GM18519 (cell line): ENCODE measurements around the gene MAP3K5.
"Not testable (repeated sequence)": the region's sequence is repeated elsewhere in the genome, so short reads cannot be mapped to it uniquely, and the experiment has no call there.

Source experiments
- ATAC-seq: cut with Tn5 transposase; IDR thresholded peaks from one replicate; pipeline ENCODE4 v1.9.1; 2021; ENCODE audit warnings: mild to moderate bottlenecking, moderate library complexity; ENCODE audit not compliant: unreplicated experiment, low FRiP score

The MAP3K5 gene

DNA sequence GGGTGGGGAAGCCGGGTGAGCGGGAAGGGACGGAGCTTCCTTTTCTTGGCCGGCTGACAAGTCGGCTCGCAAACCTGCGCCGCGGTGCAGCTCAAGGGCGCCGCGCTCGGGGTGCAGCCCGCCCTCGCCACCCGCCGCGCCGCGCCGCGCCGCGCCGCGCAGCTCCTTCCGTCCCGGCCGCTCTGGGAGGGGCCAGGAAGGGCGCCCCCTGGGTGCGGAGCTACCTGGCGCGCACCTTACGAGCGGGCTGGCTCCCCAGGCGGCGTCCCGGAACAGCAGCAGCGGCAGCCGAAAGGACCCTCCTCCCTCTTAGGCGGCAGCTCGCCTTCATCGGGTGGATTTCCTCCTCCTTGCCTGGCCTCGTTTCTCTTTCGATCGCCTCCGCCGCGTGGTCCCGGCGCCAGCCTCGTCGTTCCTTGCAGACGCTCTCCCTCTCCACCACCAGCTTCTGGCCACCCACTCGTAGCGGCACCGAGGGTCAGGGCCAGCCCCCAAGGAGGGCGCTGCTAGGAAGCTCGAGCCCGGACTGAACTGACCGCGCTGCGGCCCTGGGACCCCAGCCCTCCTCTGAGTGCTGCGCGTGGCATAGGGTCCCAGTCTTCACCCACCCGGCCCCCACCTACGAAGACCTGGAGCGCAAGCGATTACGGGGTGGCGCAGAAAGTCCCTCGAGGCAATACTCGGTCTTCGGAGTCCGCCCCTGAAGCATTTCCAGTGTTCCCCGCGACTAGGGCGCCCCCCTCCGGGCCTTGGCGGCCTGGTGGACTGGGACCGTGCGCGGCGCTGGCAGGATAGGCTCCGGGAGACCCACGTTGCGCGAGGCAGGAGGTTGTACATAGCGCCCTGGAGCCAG is at the start of gene MAP3K5:
Gene MAP3K5, minus strand, starts transcription at position 68 of the 853 bp plus-strand sequence. CDS start 320 bp downstream, outside the sequence.
- peak; percentile 36 for ATAC-seq

DNA sequence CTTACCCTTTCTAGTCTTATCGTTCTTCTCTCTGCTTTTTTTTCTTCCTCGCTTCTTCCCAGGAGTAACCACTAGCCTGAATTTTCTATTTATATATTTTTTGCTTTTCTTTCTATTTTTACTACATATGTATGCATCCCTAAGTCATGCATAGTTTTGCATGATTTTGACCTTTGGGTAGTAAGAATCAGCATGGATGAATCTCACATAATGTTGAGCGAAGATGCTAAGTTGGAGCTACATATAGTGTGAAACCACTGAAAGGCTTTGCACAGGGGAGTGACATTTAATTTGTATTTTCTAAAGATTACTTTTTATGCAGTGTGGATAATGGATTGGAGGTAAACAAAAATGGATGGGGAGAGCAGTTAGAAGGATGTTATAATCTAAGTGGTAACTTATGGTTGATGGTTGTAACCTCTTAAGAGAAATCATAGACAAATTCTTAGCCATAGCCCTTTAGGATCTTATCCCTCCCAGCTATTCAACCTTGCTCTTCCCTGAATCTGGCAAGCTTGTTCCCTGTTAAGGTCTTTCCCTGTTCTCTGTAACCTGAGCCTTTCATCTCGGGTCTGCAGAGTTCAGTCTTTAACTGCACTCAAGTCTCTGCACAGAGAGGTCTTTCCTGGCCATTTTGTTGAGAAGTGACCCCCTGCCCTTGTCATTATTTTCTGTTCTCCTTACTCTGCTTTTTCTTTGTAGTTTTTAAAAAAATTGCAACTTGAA is 48.2 kb upstream of the MAP3K5 start:
- ATAC-seq, result no peak

- ATAC-seq, result no peak
These were observed 39.7 kb upstream of the MAP3K5 start for GRCh38 chr6:136831873-136832562.

- ATAC-seq, result no peak
These were observed 33.9 kb upstream of the MAP3K5 start for GRCh38 chr6:136826216-136826615.

GRCh38 chr6:136823128-136823660 is 30.9 kb upstream of the MAP3K5 start:
- no peak for ATAC-seq

DNA sequence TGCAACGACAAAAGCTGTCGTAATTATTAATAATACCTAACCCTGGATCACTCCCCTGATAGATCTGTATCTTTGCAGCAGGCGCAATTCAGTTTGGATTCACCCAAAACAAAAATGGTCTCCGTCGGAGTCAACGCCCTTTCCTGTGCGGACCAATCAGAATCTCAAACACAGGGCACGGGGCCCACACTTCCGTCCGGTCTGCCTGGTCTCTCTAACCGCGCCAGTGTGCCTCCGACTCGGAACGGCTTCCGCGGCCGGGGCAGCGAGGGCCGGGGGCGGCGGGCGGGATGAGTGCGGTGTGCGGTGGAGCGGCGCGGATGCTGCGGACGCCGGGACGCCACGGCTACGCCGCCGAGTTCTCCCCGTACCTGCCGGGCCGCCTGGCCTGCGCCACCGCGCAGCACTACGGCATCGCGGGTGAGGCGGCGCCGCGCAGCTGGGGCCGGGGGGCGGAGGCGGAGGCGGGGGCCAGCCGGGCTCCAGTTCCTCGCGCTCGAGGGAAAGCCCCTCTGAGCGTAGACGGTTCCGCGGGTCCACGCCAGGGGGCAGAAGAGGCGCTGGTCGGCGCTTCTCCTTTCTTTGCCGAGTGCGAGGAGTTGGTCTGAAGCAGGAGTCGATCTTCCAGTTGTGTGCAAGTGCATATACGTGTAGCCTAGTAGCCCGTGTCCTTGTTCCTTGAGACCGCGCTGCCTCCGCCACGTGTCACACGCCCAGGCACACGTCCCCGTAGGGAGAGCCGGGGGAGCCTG is 30.3 kb upstream of the MAP3K5 start, which contains the start of gene PEX7:
Gene PEX7, plus strand, starts transcription at position 217 of the 752 bp plus-strand sequence. Its CDS starts 74 bp downstream, at position 291.
- peak; percentile 86 for ATAC-seq

- no peak for ATAC-seq
These were observed 29.7 kb upstream of the MAP3K5 start for GRCh38 chr6:136822046-136822375.

- ATAC-seq, result no peak
These were observed 28.3 kb upstream of the MAP3K5 start for GRCh38 chr6:136820561-136820960.

- no peak for ATAC-seq
These were observed 24.4 kb upstream of the MAP3K5 start for GRCh38 chr6:136816656-136817055.

GRCh38 chr6:136815608-136816007 is 23.3 kb upstream of the MAP3K5 start:
- not testable (repeated sequence) for ATAC-seq

- ATAC-seq, result no peak
These were observed 19.9 kb upstream of the MAP3K5 start for GRCh38 chr6:136812174-136812573.

DNA sequence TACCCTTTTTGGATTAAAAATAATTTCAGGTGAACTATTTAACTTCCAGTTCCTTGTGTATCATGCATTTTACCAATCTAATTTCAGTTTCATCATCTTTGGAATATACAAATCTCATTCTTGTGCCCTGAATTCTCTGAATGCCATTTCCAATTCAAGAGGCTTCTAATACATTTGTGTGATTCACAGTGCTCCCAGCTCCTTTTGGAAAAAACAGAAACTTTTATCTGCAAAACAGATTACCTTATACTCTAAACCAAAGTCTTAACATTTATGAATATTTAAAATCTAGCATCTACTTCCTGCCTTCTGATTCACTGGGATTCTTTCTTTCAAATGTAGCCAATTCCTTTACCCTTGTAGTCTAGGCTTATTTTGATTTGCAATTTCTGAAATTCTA is 19.0 kb upstream of the MAP3K5 start:
- no peak for ATAC-seq

- ATAC-seq, result no peak
These were observed 17.0 kb upstream of the MAP3K5 start for GRCh38 chr6:136809091-136809860.

DNA sequence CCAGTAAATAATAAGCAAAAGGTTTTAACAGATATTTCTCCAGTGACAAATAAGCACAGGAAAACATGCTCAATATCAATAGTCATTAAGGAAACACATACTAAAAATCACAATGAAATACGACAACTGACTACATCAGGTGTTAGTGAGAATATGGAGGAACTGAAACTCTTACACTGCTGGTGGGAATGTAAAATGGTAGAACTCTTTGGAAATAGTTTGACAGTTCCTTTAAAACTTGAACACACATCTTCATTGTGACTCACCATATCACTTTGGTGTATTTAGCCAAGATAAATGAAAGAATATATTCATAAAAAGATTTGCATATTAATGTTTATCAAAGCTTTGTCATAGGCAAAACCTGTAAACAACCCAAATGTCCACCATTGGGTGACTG is 11.3 kb upstream of the MAP3K5 start:
- ATAC-seq, result no peak

- no peak for ATAC-seq
These were observed 9.3 kb upstream of the MAP3K5 start for GRCh38 chr6:136801581-136801980.

DNA sequence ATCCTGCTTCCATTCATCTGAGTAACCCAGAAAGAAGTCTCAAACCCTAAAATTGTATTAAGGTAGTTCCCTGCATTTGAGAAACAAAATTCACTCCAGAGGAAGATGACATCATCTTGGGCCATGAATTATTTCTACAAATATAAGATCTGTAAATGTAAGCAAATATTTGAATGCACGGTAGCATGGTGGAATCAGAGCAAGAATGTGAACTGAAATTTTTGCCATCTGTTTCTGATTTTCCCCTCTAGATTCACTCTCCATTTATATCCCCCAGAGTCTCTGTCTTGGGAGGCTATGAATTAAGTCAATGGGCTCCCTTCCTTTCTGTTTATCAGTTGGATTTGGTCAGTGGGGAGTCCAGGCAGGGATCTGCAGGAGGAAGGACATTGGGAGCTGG is 5.8 kb upstream of the MAP3K5 start:
- no peak for ATAC-seq

- ATAC-seq, result no peak
These were observed 3.7 kb upstream of the MAP3K5 start for GRCh38 chr6:136795996-136796395.

GRCh38 chr6:136795386-136795785 is 3.1 kb upstream of the MAP3K5 start:
- ATAC-seq, result no peak

GRCh38 chr6:136793363-136793762 is 1.1 kb upstream of the MAP3K5 start:
- ATAC-seq, result no peak

DNA sequence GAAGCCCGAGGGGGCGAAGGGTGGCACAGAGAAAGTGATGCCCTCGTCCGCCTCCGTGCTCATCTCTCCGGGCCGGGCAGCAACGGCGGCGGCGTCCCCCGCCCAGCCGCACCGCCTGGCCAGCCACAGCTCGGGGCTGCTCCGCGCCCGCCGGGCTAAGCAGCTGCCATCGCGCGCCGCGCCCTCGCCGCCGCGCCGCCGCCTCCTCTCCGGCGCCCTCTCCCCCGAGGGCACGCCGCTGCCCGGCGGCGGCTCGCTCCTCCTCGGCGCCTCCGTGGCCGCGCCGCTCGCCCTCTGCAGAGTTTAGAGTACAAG is 225 bp downstream of the MAP3K5 start:
- no peak for ATAC-seq
